ENCODE measurements around the gene DPH3. TPM values are rescaled to one million over a fixed set of nuclear protein-coding genes. Genes with fewer than 3 reads are reported as not detected.
"Not testable (repeated sequence)": the region's sequence is repeated elsewhere in the genome, so short reads cannot be mapped to it uniquely, and the experiment has no call there.

DPH3 gene
- polyA plus RNA-seq = 10 to 100 TPM; 16.6 to 38.0 (median 31.4) TPM
- long read RNA-seq, donor 1 = 0 reads
- long read RNA-seq, donor 2, transcript DPH3-204 (3 exons, 3,131 nt) = major isoform, 14 of 22 reads
- long read RNA-seq, donor 2, transcript DPH3-202 (2 exons, 3,052 nt) = minor isoform, 8 of 22 reads
- long read RNA-seq, donor 2, partial matches to known transcripts = 0 of 22 reads
- long read RNA-seq, donor 2, other reads (novel, unspliced or antisense) = 0 of 22 reads
- long read RNA-seq, donor 3, transcript DPH3-204 (3 exons, 3,131 nt) = major isoform, 11 of 17 reads
- long read RNA-seq, donor 3, transcript DPH3-202 (2 exons, 3,052 nt) = minor isoform, 5 of 17 reads
- long read RNA-seq, donor 3, partial matches to known transcripts = 0 of 17 reads
- long read RNA-seq, donor 3, other reads (novel, unspliced or antisense) = 0 of 17 reads
- long read RNA-seq, donor 4 = 0 reads
- long read RNA-seq, donor 5, transcript DPH3-204 (3 exons, 3,131 nt) = major isoform, 5 of 6 reads
- long read RNA-seq, donor 5, partial matches to known transcripts = 0 of 6 reads
- long read RNA-seq, donor 5, other reads (novel, unspliced or antisense) = 0 of 6 reads
- long read RNA-seq, donor 6, transcript DPH3-202 (2 exons, 3,052 nt) = minor isoform, 9 of 31 reads
- long read RNA-seq, donor 6, transcript DPH3-204 (3 exons, 3,131 nt) = major isoform, 22 of 31 reads
- long read RNA-seq, donor 6, partial matches to known transcripts = 0 of 31 reads
- long read RNA-seq, donor 6, other reads (novel, unspliced or antisense) = 0 of 31 reads
- long read RNA-seq, donor 7 = 0 reads
- long read RNA-seq, donor 8, partial matches to known transcripts = 0 of 1 reads
- long read RNA-seq, donor 8, other reads (novel, unspliced or antisense) = 0 of 1 reads
- long read RNA-seq, donor 9, transcript DPH3-204 (3 exons, 3,131 nt) = major isoform, 8 of 11 reads
- long read RNA-seq, donor 9, partial matches to known transcripts = 0 of 11 reads
- long read RNA-seq, donor 9, other reads (novel, unspliced or antisense) = 0 of 11 reads
- long read RNA-seq, donor 10, transcript DPH3-204 (3 exons, 3,131 nt) = minor isoform, 16 of 33 reads
- long read RNA-seq, donor 10, transcript DPH3-202 (2 exons, 3,052 nt) = major isoform, 17 of 33 reads
- long read RNA-seq, donor 10, partial matches to known transcripts = 0 of 33 reads
- long read RNA-seq, donor 10, other reads (novel, unspliced or antisense) = 0 of 33 reads

DNA sequence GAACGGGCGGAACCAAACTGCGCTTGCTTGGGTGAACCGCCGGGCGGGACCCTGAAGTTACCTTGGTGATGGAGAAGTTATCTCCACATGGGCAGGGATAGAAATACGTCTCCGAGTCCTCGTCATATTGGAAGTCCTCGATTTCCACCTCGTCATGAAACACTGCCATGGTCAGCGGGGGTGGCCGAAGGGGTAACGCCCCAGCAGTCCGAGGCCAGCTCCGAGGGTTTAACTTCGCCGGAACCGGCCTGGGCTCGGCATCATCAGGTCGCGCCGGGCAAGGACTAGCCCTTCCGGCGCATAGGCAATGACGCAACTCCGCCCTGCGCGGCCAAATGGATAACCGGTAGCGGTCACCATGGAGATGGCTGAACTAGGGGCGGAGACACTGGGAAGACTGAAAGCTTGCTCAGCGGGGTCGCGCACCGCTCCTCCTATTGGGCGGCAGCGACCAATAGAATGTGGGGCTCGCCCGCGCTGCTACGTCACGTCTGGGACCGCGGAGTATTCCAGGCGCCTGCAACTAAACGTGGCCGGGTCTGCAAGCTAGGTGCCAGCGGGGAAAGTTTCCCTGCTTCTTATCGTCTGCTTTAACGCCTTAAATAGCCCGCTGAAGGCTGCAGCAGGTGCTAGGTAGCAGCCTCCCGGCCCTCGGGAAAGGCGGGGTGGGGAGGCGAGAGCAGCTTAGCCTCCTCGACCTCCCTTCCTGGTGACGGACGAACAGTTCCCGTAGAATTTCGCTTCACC lies at the start of gene DPH3, which contains the start of gene OXNAD1:
DPH3 (minus strand) TSS at position 236 of the 747 bp plus-strand sequence; CDS start at position 169, 67 bp downstream.
OXNAD1 (plus strand) TSS at position 505 of the 747 bp plus-strand sequence. CDS start 5,741 bp downstream, outside the sequence.
- H3K27me3 ChIP-seq (ENCODE audit: control insufficient read depth in 3 of 3, insufficient read depth in 3 of 3, low read length in 3 of 3) = no peaks in the 10 kb centered on the region
- FAIRE-seq = no peak
- no peaks in the 10 kb centered on the region for H3K9me3 ChIP-seq (ENCODE audit: control insufficient read depth in 2 of 2, insufficient read depth in 1 of 2, low read depth in 1 of 2, low read length in 1 of 2)
- peaks cover 0 to 8% (median 0%) of the 10 kb centered on the region in 3 donors for H3K36me3 ChIP-seq (ENCODE audit: control insufficient read depth in 3 of 3, insufficient read depth in 2 of 3, low read depth in 1 of 3, low read length in 3 of 3)
- H3K27ac ChIP-seq (ENCODE audit: low read depth in 1 of 3, low read length in 2 of 3) = peak within 1 kb of the TSS; percentile 98 to 99 (median 99)
- peaks cover 5 to 10% (median 7%) of the 10 kb centered on the region in 3 donors for H3K4me1 ChIP-seq (ENCODE audit: control insufficient read depth in 3 of 3, insufficient read depth in 2 of 3, low read depth in 1 of 3, low read length in 2 of 3)
- 0% methylated on average over 60 to 61 of the region's 61 CpGs for whole genome bisulfite sequencing, 3 donors
- H3K4me3 ChIP-seq (ENCODE audit: low read depth in 1 of 3, low read length in 3 of 3) = peak within 1 kb of the TSS; percentile 78 to 98 (median 94)
- peak; percentile 99 to 100 for DNase-seq

DNA sequence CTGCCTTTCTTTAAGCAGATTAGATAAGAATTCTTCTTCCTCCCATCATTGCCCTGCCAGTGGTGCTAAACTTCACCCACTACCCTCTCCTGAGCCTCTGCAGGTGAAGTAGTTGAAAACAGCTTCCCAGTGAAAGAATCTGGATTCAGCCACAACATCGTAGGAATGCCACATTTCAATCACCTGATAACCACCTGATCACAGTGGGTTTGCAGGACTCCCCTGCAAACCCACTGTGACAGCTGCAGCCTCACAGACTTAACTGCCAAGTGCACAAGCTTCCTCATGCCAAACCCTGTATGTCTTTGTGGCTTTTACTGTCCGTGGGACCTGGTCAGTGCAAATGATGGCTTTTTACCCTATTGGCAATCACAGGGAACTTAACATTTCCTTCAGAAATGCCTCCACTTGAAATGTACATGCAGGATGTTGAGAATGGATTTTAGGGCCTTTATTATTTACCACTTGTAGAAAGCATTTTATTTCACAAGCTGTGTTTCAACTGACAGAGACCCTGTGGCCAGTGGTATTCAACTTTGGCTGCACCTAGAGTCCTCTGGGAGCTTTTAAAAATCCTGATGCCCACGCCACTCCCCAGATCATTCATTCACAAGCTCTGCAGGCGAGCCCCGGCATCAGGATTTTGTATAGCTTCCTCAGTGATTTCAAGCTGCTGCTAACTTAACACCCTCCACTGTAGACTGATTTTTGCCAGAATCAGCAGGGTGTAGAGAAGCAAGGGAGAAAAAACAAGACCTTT lies 49.3 kb upstream of the DPH3 start:
- Histone ChIP-seq H3K9me3 (ENCODE audit: control insufficient read depth in 2 of 2, insufficient read depth in 1 of 2, low read depth in 1 of 2, low read length in 1 of 2) (no peaks in the 10 kb centered on the region), H3K27ac (ENCODE audit: low read depth in 1 of 3, low read length in 2 of 3) (peak overlapping the region in 2 of 3 donors; percentile 5 to 30), H3K27me3 (ENCODE audit: control insufficient read depth in 3 of 3, insufficient read depth in 3 of 3, low read length in 3 of 3) (no peaks in the 10 kb centered on the region), H3K36me3 (ENCODE audit: control insufficient read depth in 3 of 3, insufficient read depth in 2 of 3, low read depth in 1 of 3, low read length in 3 of 3) (peaks cover 4 to 51% (median 5%) of the 10 kb centered on the region in 3 donors), H3K4me1 (ENCODE audit: control insufficient read depth in 3 of 3, insufficient read depth in 2 of 3, low read depth in 1 of 3, low read length in 2 of 3) (peaks cover 0 to 13% (median 11%) of the 10 kb centered on the region in 3 donors), H3K4me3 (ENCODE audit: low read depth in 1 of 3, low read length in 3 of 3) (no peak overlapping the region)
- WGBS, 3 donors = 74 to 85% (median 78%) methylated on average over 5 of the region's 5 CpGs
- FAIRE-seq (no peak), DNase-seq (no peak)

DNA sequence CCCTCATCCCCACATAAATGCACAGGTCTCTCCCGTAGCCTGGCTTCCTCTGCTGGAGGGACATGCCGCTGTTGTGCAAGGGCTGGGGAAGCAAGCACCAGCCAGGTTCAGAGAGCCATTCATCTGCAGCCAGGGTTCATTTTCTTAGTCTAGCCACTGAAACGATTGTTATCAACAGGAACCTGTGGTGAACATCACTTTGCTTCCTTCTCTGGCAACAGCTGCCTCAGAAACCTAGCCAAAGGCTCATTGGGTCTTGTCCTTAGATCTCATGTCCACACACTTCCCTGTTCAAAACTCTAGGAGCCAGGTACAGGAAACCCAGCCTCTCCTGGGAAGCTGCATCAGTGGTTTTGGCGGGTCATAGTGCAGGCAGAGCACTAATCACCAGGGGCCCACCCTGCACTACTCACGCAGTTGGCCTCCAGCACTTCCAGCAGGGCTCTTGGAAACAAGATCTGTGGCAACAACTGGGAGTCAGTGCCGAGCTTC lies 47.3 kb upstream of the DPH3 start:
- peaks cover 4 to 39% (median 5%) of the 10 kb centered on the region in 3 donors for H3K36me3 ChIP-seq (ENCODE audit: control insufficient read depth in 3 of 3, insufficient read depth in 2 of 3, low read depth in 1 of 3, low read length in 3 of 3)
- FAIRE-seq (no peak), DNase-seq (peak; percentile 58)
- H3K27ac ChIP-seq (ENCODE audit: low read depth in 1 of 3, low read length in 2 of 3) = peak overlapping the region; percentile 15 to 93 (median 77)
- H3K27me3 ChIP-seq (ENCODE audit: control insufficient read depth in 3 of 3, insufficient read depth in 3 of 3, low read length in 3 of 3) = no peaks in the 10 kb centered on the region
- H3K9me3 ChIP-seq (ENCODE audit: control insufficient read depth in 2 of 2, insufficient read depth in 1 of 2, low read depth in 1 of 2, low read length in 1 of 2) = no peaks in the 10 kb centered on the region
- H3K4me3 ChIP-seq (ENCODE audit: low read depth in 1 of 3, low read length in 3 of 3) = no peak overlapping the region
- H3K4me1 ChIP-seq (ENCODE audit: control insufficient read depth in 3 of 3, insufficient read depth in 2 of 3, low read depth in 1 of 3, low read length in 2 of 3) = peaks cover 0 to 13% (median 11%) of the 10 kb centered on the region in 3 donors
- WGBS, 3 donors = 42 to 59% (median 42%) methylated on average over 6 of the region's 6 CpGs

DNA sequence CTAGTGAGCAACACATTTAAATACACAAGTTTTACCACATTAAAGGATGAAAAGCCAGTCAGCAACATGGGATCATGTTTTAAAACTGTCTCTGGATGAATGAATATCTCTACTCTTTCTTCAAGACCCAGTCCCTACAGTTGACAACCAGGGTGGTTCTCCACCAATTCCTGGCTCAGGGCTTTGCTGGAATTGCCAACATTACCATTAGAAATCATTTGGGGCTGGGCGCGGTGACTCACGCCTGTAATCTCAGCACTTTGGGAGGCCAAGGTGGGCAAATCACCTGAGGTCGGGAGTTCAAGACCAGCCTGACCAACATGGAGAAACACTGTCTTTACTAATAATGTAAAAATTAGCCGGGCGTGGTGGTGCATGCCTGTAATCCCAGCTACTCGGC lies 45.7 kb upstream of the DPH3 start:
- not testable (repeated sequence) for DNase-seq; H3K27me3 ChIP-seq (ENCODE audit: control insufficient read depth in 3 of 3, insufficient read depth in 3 of 3, low read length in 3 of 3); H3K4me3 ChIP-seq (ENCODE audit: low read depth in 1 of 3, low read length in 3 of 3); H3K9me3 ChIP-seq (ENCODE audit: control insufficient read depth in 2 of 2, insufficient read depth in 1 of 2, low read depth in 1 of 2, low read length in 1 of 2); H3K27ac ChIP-seq (ENCODE audit: low read depth in 1 of 3, low read length in 2 of 3); FAIRE-seq
- 89 to 95% (median 94%) methylated on average over 7 of the region's 7 CpGs for WGBS, 3 donors
- H3K4me1 ChIP-seq (ENCODE audit: control insufficient read depth in 3 of 3, insufficient read depth in 2 of 3, low read depth in 1 of 3, low read length in 2 of 3) = peaks cover under 1 to 13% (median 11%) of the 10 kb centered on the region in 3 donors
- H3K36me3 ChIP-seq (ENCODE audit: control insufficient read depth in 3 of 3, insufficient read depth in 2 of 3, low read depth in 1 of 3, low read length in 3 of 3) = peaks cover under 1 to 26% (median 5%) of the 10 kb centered on the region in 3 donors

DNA sequence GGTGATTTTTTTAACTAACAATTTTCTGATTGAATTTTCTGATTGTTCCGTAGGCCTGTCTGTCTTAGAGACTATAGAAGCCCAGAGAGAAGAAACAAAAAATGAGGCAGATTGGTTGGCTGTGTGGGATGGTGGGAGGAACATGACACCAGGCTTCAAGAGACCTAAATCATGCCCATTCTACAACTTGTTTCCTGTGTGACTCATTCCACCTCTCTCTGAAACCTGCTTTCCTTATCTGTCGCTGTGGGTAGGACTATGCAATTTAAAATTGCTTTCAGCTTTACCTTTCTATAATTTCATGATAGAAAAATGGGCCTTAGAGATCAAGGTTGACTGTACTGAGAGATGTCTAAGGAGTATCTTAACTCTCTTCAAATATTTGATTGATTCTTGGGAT lies 44.8 kb upstream of the DPH3 start:
- peaks cover 0 to 34% (median 5%) of the 10 kb centered on the region in 3 donors for H3K36me3 ChIP-seq (ENCODE audit: control insufficient read depth in 3 of 3, insufficient read depth in 2 of 3, low read depth in 1 of 3, low read length in 3 of 3)
- DNase-seq = peak in 1 of 2 donors; percentile 62
- peaks cover 2 to 13% (median 11%) of the 10 kb centered on the region in 3 donors for H3K4me1 ChIP-seq (ENCODE audit: control insufficient read depth in 3 of 3, insufficient read depth in 2 of 3, low read depth in 1 of 3, low read length in 2 of 3)
- no peaks in the 10 kb centered on the region for H3K27me3 ChIP-seq (ENCODE audit: control insufficient read depth in 3 of 3, insufficient read depth in 3 of 3, low read length in 3 of 3)
- no peaks in the 10 kb centered on the region for H3K9me3 ChIP-seq (ENCODE audit: control insufficient read depth in 2 of 2, insufficient read depth in 1 of 2, low read depth in 1 of 2, low read length in 1 of 2)
- no peak overlapping the region for H3K4me3 ChIP-seq (ENCODE audit: low read depth in 1 of 3, low read length in 3 of 3)
- no peak for FAIRE-seq
- H3K27ac ChIP-seq (ENCODE audit: low read depth in 1 of 3, low read length in 2 of 3) = peak overlapping the region in 1 of 3 donors; percentile 46
- 17 to 60% (median 32%) methylated on average over 1 to 2 of the region's 2 CpGs for WGBS, 3 donors

DNA sequence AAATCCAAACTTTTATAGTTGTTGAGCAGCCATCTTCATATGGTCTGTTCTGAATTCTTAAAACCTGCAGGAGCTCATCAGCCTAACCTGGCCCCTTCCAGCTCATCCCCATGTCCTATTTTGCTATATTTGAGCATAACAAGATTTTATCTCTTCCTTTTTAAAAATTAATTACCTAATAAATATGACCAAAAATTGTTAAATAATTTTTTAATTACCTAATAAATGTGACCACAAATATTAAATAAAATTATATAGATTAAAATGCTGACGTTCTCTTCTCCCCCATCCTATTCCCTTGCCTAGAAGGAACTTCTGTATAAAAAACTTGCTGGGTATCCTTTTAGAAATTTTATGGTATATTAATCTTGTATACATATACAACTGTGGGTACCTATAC lies 44.0 kb upstream of the DPH3 start:
- H3K27me3 ChIP-seq (ENCODE audit: control insufficient read depth in 3 of 3, insufficient read depth in 3 of 3, low read length in 3 of 3) = no peaks in the 10 kb centered on the region
- H3K9me3 ChIP-seq (ENCODE audit: control insufficient read depth in 2 of 2, insufficient read depth in 1 of 2, low read depth in 1 of 2, low read length in 1 of 2) = no peaks in the 10 kb centered on the region
- DNase-seq (no peak), FAIRE-seq (no peak)
- H3K36me3 ChIP-seq (ENCODE audit: control insufficient read depth in 3 of 3, insufficient read depth in 2 of 3, low read depth in 1 of 3, low read length in 3 of 3) = peaks cover 0 to 32% (median 5%) of the 10 kb centered on the region in 3 donors
- H3K27ac ChIP-seq (ENCODE audit: low read depth in 1 of 3, low read length in 2 of 3) = no peak overlapping the region
- 94 to 96% (median 96%) methylated on average over 1 of the region's 1 CpG for WGBS, 3 donors
- H3K4me3 ChIP-seq (ENCODE audit: low read depth in 1 of 3, low read length in 3 of 3) = no peak overlapping the region
- peaks cover 2 to 13% (median 11%) of the 10 kb centered on the region in 3 donors for H3K4me1 ChIP-seq (ENCODE audit: control insufficient read depth in 3 of 3, insufficient read depth in 2 of 3, low read depth in 1 of 3, low read length in 2 of 3)

Data from small intestine (tissue), 16 donors.